MCF 10A (cell line): ENCODE results near the gene PLD1. TPM values are rescaled to one million over a fixed set of nuclear protein-coding genes. Genes with fewer than 3 reads are reported as not detected.

Experiments
- BruUV-seq: library from RNA; stranded (reverse); fragments of 400-500 nt; replicated peaks from 2 replicates; lab custom pipeline; 2021; lab: Mats Ljungman, UMichigan
- CTCF ChIA-PET: fragments of 300-600 bp; sonication (Branson Sonifier 250); formaldehyde crosslinking; extraction: SDS; loops from one replicate; lab custom pipeline; 2021; ENCODE audit warnings: antibody characterized with exemption, inconsistent platforms; lab: Yijun Ruan, JAX
- POLR2A ChIA-PET: fragments of 300-600, 350-650 bp; sonication (Branson Sonifier 250); formaldehyde crosslinking; extraction: SDS; loops from one replicate; lab custom pipeline; 2020; ENCODE audit warnings: antibody characterized with exemption, inconsistent platforms; lab: Yijun Ruan, JAX
- DNase-seq: peaks from one replicate; pipeline ENCODE4 v3.0.0-alpha.2; 2018; ENCODE audit not compliant: unreplicated experiment
- H3K27ac Mint-ChIP-seq: one replicate; pipeline ENCODE4 v1.8.0; 2022; ENCODE audit warnings: mild to moderate bottlenecking, low read depth, mixed read lengths; ENCODE audit not compliant: unreplicated experiment
- H3K27me3 Mint-ChIP-seq: one replicate; pipeline ENCODE4 v1.8.0; 2022; ENCODE audit warnings: mixed read lengths; ENCODE audit not compliant: insufficient read depth, unreplicated experiment
- H3K36me3 Mint-ChIP-seq: one replicate; pipeline ENCODE4 v1.8.0; 2022; ENCODE audit warnings: mild to moderate bottlenecking, moderate library complexity, mixed read lengths; ENCODE audit not compliant: insufficient read depth, unreplicated experiment
- H3K4me1 Mint-ChIP-seq: one replicate; pipeline ENCODE4 v1.8.0; 2022; ENCODE audit warnings: mixed read lengths; ENCODE audit not compliant: insufficient read depth, unreplicated experiment
- H3K4me3 Mint-ChIP-seq: one replicate; pipeline ENCODE4 v1.8.0; 2022; ENCODE audit warnings: mild to moderate bottlenecking, moderate library complexity, mixed read lengths; ENCODE audit not compliant: unreplicated experiment
- H3K9me3 Mint-ChIP-seq: one replicate; pipeline ENCODE4 v1.8.0; 2022; ENCODE audit warnings: mixed read lengths; ENCODE audit not compliant: unreplicated experiment
- CTCF ChIP-seq: fragments of 200-600 bp; IDR thresholded peaks from one replicate; pipeline ENCODE4 v1.8.0; 2022; ENCODE audit warnings: antibody characterized with exemption, mild to moderate bottlenecking; ENCODE audit not compliant: unreplicated experiment
- intact Hi-C: fragments of 100-400 bp; cut with micrococcal nuclease; formaldehyde crosslinking; loops from 2 replicates; pipeline ENCODE4 v1.14.1; 2022
- total RNA-seq: library from RNA; stranded (reverse); gene quantifications from 2 replicates; pipeline ENCODE4 v1.2.3, GENCODE V29; 2022

The PLD1 gene
- total RNA-seq, 1 experiment from 2014 or later = 8.0 TPM

GRCh38 chr3:171810629-171811294 is 479 bp upstream of the PLD1 start:
- CTCF ChIA-PET = interaction anchor here (0.6 to 4.2 kb wide), 6 partner anchors 9 to 458 kb away, joined by 3 to 40 read pairs (median 4); no protein-coding TSS in a partner anchor

GRCh38 chr3:171809611-171809860 is 747 bp downstream of the PLD1 start:
- Mint-ChIP-seq H3K36me3 (peaks cover 12% of the 10 kb centered on the region), H3K4me3 (peak overlapping the region; percentile 87), H3K4me1 (peaks cover 43% of the 10 kb centered on the region), H3K27me3 (no peaks in the 10 kb centered on the region), H3K9me3 (no peaks in the 10 kb centered on the region), H3K27ac (peak overlapping the region; percentile 98)
- CTCF ChIA-PET = interaction anchor here (0.8 to 4.2 kb wide), 4 partner anchors 8 to 37 kb away, joined by 3 to 40 read pairs (median 5); no protein-coding TSS in a partner anchor
- intact Hi-C loops = loop anchor here (1.0 kb wide), 1 partner anchor 16 kb away; no protein-coding TSS in a partner anchor
- DNase-seq = peak; percentile 76
- no peak for TF ChIP-seq CTCF
- POLR2A ChIA-PET = interaction anchor here (0.5 to 5.1 kb wide), 22 partner anchors 8 to 356 kb away, joined by 3 to 74 read pairs (median 8); partner anchors contain the start of gene FNDC3B
- no TSS peak for BruUV-seq

More at GRCh38 chr3:171810629-171811294, 479 bp upstream of the PLD1 start:
- peak overlapping the region; percentile 98 for H3K27ac Mint-ChIP-seq
- H3K27me3 Mint-ChIP-seq = no peaks in the 10 kb centered on the region
- peaks cover 37% of the 10 kb centered on the region for H3K4me1 Mint-ChIP-seq
- TSS peak; percentile 85 for BruUV-seq
- POLR2A ChIA-PET = interaction anchor here (0.6 to 5.1 kb wide), 26 partner anchors 9 to 941 kb away, joined by 3 to 74 read pairs (median 6); partner anchors contain the start of gene FNDC3B
- intact Hi-C loops = loop anchor here (2.0 kb wide), 1 partner anchor 38 kb away; no protein-coding TSS in a partner anchor
- no peak for TF ChIP-seq CTCF
- DNase-seq = no peak
- peak overlapping the region; percentile 87 for H3K4me3 Mint-ChIP-seq
- no peaks in the 10 kb centered on the region for H3K9me3 Mint-ChIP-seq
- H3K36me3 Mint-ChIP-seq = peaks cover 12% of the 10 kb centered on the region

GRCh38 chr3:171807806-171808205 is 2.5 kb downstream of the PLD1 start:
- Mint-ChIP-seq H3K4me3 (peak overlapping the region; percentile 39), H3K36me3 (peaks cover 12% of the 10 kb centered on the region), H3K9me3 (no peaks in the 10 kb centered on the region), H3K27ac (no peak overlapping the region), H3K27me3 (no peaks in the 10 kb centered on the region), H3K4me1 (peaks cover 39% of the 10 kb centered on the region)
- ChIA-PET CTCF (interaction anchor here (0.6 to 2.2 kb wide), 3 partner anchors 22 to 234 kb away, joined by 3 to 11 read pairs (median 4); no protein-coding TSS in a partner anchor), POLR2A (interaction anchor here (0.6 to 5.1 kb wide), 4 partner anchors 8 to 472 kb away, joined by 3 to 74 read pairs (median 4); no protein-coding TSS in a partner anchor)
- no peak for TF ChIP-seq CTCF
- no peak for DNase-seq
- no TSS peak for BruUV-seq
- intact Hi-C loops = no loop called here

GRCh38 chr3:171807129-171807675 is 3.1 kb downstream of the PLD1 start:
- peaks cover 45% of the 10 kb centered on the region for H3K4me1 Mint-ChIP-seq

More at GRCh38 chr3:171807129-171807675, 3.1 kb downstream of the PLD1 start:
- Mint-ChIP-seq H3K9me3 (no peaks in the 10 kb centered on the region), H3K4me3 (no peak overlapping the region), H3K36me3 (peaks cover 12% of the 10 kb centered on the region), H3K27me3 (no peaks in the 10 kb centered on the region), H3K27ac (peak overlapping the region; percentile 86)
- no peak for TF ChIP-seq CTCF
- ChIA-PET CTCF (interaction anchor here (1.0 to 2.2 kb wide), 3 partner anchors 19 to 35 kb away, joined by 3 to 11 read pairs (median 5); no protein-coding TSS in a partner anchor), POLR2A (interaction anchor here (0.6 to 2.8 kb wide), 14 partner anchors 9 to 473 kb away, joined by 3 to 22 read pairs (median 4); partner anchors contain the start of gene FNDC3B)
- DNase-seq = no peak
- no TSS peak for BruUV-seq
- intact Hi-C loops = no loop called here
